Lower lobe of right lung (tissue), 2 donors: ENCODE measurements around the gene ZNF521. TPM values are rescaled to one million over a fixed set of nuclear protein-coding genes. Genes with fewer than 3 reads are reported as not detected.

Experiments used
- ATAC-seq, 2 donors: fragments of 200-7000 bp; cut with Tn5 transposase; one replicate each; pipeline ENCODE4 v1.9.1; 2020 to 2022; ENCODE audit warnings: mild to moderate bottlenecking in 2 of 2, moderate library complexity in 2 of 2
- DNase-seq: peaks from one replicate; pipeline ENCODE4 v3.0.0-alpha.2; 2020
- H3K27ac ChIP-seq: fragments of 200-600 bp; one replicate; pipeline ENCODE4 v1.8.0; 2022
- H3K27me3 ChIP-seq: fragments of 200-600 bp; one replicate; pipeline ENCODE4 v1.8.0; 2022; ENCODE audit warnings: low read depth
- H3K36me3 ChIP-seq: fragments of 200-600 bp; one replicate; pipeline ENCODE4 v1.8.0; 2022; ENCODE audit warnings: mild to moderate bottlenecking
- H3K4me1 ChIP-seq: fragments of 200-600 bp; one replicate; pipeline ENCODE4 v1.8.0; 2022
- H3K4me3 ChIP-seq: fragments of 200-600 bp; one replicate; pipeline ENCODE4 v1.8.0; 2022; ENCODE audit warnings: mild to moderate bottlenecking
- H3K9me3 ChIP-seq: fragments of 200-600 bp; one replicate; pipeline ENCODE4 v1.8.0; 2022
- intact Hi-C: fragments of 100-400 bp; cut with DNase I; formaldehyde crosslinking; loops from one replicate; pipeline ENCODE4 v1.11.0; 2022
- total RNA-seq: library from RNA; stranded (reverse); fragmentation: NEBNext Ultra II Directional; extraction: Animal tissue kit (Norgen Biotek cat#: 25700); gene quantifications from one replicate; pipeline ENCODE4 v1.2.1, GENCODE V29; 2021
- TF ChIP-seq, protein P1 (sequence below): fragments of 200-600 bp; IDR thresholded peaks from one replicate; pipeline ENCODE4 v1.8.0; 2022; ENCODE audit warnings: antibody characterized with exemption, mild to moderate bottlenecking
- donor health status: DM: no; HTN: yes; CAD: no; lungs with severe emphysema.

The ZNF521 gene
- total RNA-seq, 1 donor from 2014 or later, result 12.7 TPM

DNA sequence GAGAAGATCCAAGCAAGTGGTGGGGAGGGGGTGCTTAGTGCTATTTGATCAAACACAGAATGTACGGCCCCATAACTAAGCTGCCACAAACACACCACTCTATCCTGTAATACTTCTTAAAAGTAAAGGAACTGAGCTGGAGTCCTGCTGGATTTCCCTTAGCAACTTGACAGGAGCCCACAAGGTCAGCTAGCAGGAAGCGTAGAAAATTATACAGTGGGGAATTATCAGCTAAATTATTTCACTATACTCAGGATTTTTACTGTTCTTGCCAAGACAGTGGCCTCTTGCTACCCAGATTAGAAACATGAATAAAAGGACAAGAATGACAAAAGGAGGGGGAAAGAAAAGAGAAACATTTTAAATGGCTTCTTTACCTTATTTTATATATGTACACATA lies 217.1 kb downstream of the ZNF521 start:
- H3K4me1 ChIP-seq, result peaks cover 4% of the 10 kb centered on the region
- H3K4me3 ChIP-seq, result no peak overlapping the region
- no peak for DNase-seq
- intact Hi-C loops, result no loop called here
- no peaks in the 10 kb centered on the region for H3K27me3 ChIP-seq
- no peak overlapping the region for H3K27ac ChIP-seq
- no peaks in the 10 kb centered on the region for H3K36me3 ChIP-seq
- TF ChIP-seq, protein P1, sequence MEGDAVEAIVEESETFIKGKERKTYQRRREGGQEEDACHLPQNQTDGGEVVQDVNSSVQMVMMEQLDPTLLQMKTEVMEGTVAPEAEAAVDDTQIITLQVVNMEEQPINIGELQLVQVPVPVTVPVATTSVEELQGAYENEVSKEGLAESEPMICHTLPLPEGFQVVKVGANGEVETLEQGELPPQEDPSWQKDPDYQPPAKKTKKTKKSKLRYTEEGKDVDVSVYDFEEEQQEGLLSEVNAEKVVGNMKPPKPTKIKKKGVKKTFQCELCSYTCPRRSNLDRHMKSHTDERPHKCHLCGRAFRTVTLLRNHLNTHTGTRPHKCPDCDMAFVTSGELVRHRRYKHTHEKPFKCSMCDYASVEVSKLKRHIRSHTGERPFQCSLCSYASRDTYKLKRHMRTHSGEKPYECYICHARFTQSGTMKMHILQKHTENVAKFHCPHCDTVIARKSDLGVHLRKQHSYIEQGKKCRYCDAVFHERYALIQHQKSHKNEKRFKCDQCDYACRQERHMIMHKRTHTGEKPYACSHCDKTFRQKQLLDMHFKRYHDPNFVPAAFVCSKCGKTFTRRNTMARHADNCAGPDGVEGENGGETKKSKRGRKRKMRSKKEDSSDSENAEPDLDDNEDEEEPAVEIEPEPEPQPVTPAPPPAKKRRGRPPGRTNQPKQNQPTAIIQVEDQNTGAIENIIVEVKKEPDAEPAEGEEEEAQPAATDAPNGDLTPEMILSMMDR, result no peak
- H3K9me3 ChIP-seq, result no peaks in the 10 kb centered on the region
- no peak for ATAC-seq

- intact Hi-C loops, result no loop called here
- no peaks in the 10 kb centered on the region for H3K27me3 ChIP-seq
- DNase-seq (no peak), ATAC-seq (no peak)
- H3K36me3 ChIP-seq, result no peaks in the 10 kb centered on the region
- H3K4me3 ChIP-seq, result no peak overlapping the region
- TF ChIP-seq, protein P1, result no peak
- H3K9me3 ChIP-seq, result no peaks in the 10 kb centered on the region
- peaks cover 4% of the 10 kb centered on the region for H3K4me1 ChIP-seq
- H3K27ac ChIP-seq, result no peak overlapping the region
These were observed 218.1 kb downstream of the ZNF521 start for GRCh38 chr18:25133879-25134278.

GRCh38 chr18:25132786-25133496 lies 219.0 kb downstream of the ZNF521 start:
- Histone ChIP-seq H3K27ac (no peak overlapping the region), H3K4me1 (peaks cover 4% of the 10 kb centered on the region), H3K27me3 (no peaks in the 10 kb centered on the region), H3K9me3 (no peaks in the 10 kb centered on the region), H3K4me3 (no peak overlapping the region), H3K36me3 (no peaks in the 10 kb centered on the region)
- intact Hi-C loops, result no loop called here
- ATAC-seq (no peak), DNase-seq (no peak)
- TF ChIP-seq, protein P1, result no peak

GRCh38 chr18:25126751-25127150 lies 225.2 kb downstream of the ZNF521 start:
- H3K4me3 ChIP-seq, result no peak overlapping the region
- no peaks in the 10 kb centered on the region for H3K4me1 ChIP-seq
- DNase-seq (no peak), ATAC-seq (no peak)
- H3K36me3 ChIP-seq, result no peaks in the 10 kb centered on the region
- H3K27ac ChIP-seq, result no peak overlapping the region
- TF ChIP-seq, protein P1, result no peak
- no peaks in the 10 kb centered on the region for H3K9me3 ChIP-seq
- no peaks in the 10 kb centered on the region for H3K27me3 ChIP-seq
- intact Hi-C loops, result no loop called here

DNA sequence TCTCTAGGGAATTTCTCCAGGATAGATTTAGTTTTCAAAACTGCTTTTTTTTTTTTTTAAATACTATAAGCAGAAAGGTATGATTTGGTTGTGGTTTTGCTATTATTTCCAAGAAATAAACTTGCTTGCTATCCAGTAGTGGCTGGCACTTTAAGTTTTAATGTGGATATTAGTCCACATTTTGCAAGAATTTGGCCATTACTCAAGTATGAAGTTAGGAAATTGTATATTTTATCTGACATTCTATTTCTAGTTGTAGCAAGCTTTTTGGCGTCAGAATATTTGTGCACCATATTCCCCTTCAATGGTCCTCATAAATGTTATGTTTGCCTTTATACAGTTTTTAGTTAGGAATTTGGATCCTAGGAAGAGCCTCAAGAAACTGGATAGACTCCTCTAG lies 226.3 kb downstream of the ZNF521 start:
- no peak for DNase-seq
- TF ChIP-seq, protein P1, result no peak

More for the DNA sequence above, 226.3 kb downstream of the ZNF521 start:
- H3K27ac ChIP-seq, result no peak overlapping the region
- no peaks in the 10 kb centered on the region for H3K36me3 ChIP-seq
- no peak overlapping the region for H3K4me3 ChIP-seq
- H3K27me3 ChIP-seq, result no peaks in the 10 kb centered on the region
- no peaks in the 10 kb centered on the region for H3K9me3 ChIP-seq
- no peak for ATAC-seq
- no peaks in the 10 kb centered on the region for H3K4me1 ChIP-seq
- intact Hi-C loops, result no loop called here
